ENCODE results near the gene MIA.

DNA sequence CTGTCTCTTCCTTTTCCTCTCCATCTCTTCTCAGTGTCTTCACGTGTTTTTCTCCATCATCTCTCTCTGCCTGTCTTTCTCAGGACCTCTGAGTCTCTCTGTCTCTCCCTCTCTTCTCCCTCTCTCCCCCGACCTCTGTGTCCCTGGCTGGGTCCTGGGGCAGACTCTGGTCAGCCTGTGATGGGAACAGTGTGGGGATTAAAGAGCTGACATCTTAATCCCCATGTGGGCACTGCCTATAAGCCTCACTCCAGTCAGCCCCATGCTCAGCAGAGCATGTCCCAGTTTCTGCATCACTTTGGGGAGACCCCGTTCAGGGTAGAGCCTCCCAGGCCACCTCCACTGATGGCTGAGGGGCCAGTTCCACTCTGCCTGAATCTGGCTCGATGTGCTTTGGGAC, 39.9 kb downstream of the MIA start:
- no peak for TF ChIP-seq EZH2 (IDR thresholded peaks at IDR 0.05; ENCODE audit: low read length, missing control alignments)
- TF ChIP-seq, protein P1, sequence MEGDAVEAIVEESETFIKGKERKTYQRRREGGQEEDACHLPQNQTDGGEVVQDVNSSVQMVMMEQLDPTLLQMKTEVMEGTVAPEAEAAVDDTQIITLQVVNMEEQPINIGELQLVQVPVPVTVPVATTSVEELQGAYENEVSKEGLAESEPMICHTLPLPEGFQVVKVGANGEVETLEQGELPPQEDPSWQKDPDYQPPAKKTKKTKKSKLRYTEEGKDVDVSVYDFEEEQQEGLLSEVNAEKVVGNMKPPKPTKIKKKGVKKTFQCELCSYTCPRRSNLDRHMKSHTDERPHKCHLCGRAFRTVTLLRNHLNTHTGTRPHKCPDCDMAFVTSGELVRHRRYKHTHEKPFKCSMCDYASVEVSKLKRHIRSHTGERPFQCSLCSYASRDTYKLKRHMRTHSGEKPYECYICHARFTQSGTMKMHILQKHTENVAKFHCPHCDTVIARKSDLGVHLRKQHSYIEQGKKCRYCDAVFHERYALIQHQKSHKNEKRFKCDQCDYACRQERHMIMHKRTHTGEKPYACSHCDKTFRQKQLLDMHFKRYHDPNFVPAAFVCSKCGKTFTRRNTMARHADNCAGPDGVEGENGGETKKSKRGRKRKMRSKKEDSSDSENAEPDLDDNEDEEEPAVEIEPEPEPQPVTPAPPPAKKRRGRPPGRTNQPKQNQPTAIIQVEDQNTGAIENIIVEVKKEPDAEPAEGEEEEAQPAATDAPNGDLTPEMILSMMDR (conservative IDR thresholded peaks at IDR 0.05 in 1 of 2, IDR thresholded peaks at IDR 0.05 in 1 of 2; ENCODE audit: low read depth in 1 of 2, low read length in 2 of 2), result no peak

All from fibroblast of lung (primary cell).